Activated CD4-positive, alpha-beta T cell treated with anti-CD3 and anti-CD28 coated beads for 4 hours (primary cell): ENCODE measurements around the gene SYNE3.
A peak's percentile ranks its signal among the peaks of the same experiment; 100 is the strongest.

Source experiments
- DNase-seq, 2 donors: peaks; one replicate each; pipeline ENCODE4 v3.0.0-alpha.2; 2020

Gene SYNE3

DNA sequence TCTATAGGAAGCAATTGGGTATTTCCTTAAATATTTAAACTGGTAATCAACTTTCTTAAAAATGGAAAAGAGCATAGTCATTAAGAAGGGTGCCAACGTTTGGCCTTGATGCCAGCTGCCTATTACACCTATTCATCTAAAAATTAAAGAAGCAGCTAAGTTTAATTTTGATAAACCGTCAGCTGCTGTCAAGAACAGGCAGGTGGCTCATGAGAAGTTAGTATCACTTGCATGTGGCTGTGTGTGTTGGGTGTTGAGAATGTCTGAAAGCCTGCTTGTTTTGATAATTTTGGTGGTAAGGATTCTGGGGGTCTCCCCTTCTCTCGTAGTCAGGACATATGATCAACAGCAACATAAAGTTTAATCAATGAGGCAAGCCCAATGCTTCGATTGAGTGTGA lies 24.9 kb upstream of the SYNE3 start:
- no peak for DNase-seq

DNA sequence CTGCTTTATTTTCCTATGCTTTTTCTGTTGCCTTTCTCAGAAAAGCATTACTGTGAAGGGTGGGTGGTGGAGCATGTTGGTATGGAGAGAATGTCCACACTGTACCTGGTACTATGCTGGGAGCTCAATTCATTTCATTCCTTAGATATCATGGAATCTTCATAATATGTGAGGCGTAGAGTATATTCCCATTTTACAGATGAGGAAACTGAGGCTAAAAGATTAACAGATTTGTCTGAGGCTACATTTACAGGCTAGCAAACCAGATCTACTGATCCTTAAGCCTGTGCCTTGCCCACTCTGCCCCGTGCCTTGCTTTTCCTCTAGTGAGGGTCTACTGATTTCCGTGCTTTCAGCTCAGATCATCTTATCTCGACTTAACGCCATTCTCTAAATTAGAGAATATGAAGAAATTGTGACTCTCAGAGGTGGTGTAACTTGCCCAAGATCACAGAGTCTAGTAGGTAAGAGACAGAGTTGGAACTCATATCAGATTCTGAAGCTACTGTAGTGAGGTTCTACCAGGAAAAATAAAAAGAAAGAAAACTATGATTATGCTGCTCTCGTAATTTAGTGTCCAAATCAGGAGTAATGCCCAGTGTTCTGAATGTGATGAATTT lies 23.9 kb upstream of the SYNE3 start:
- DNase-seq = no peak

DNA sequence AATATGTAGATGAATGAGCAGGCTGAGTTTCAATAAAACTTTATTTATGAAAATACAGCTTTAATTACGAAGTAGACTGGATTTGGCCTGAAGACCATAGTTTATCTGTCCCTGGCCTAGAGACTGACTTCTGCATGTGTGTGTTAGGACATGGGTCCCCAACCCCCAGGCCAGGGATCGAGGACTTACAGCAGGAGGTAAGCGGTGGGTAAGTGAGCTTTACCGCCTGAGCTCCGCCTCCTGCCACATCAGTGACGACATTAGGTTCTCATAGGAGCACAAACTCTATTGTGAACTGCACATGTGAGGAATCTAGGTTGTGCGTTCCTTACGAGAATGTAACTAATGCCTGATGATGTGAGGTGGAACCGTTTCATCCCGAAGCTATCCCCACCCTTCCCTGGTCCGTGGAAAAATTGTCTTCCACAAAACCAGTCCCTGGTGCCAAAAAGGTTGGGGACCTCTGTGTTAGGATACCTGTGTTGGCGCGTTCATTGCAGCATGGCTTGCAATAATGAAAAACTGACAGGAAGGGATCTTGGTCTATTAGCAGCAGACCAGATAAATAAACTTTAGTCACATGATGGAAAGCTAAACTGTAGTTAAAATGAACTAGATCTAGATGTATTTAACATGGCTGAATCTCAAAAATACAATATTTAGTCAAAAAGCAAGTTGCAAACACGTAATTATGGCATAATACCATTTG lies 22.5 kb upstream of the SYNE3 start:
- no peak for DNase-seq

DNA sequence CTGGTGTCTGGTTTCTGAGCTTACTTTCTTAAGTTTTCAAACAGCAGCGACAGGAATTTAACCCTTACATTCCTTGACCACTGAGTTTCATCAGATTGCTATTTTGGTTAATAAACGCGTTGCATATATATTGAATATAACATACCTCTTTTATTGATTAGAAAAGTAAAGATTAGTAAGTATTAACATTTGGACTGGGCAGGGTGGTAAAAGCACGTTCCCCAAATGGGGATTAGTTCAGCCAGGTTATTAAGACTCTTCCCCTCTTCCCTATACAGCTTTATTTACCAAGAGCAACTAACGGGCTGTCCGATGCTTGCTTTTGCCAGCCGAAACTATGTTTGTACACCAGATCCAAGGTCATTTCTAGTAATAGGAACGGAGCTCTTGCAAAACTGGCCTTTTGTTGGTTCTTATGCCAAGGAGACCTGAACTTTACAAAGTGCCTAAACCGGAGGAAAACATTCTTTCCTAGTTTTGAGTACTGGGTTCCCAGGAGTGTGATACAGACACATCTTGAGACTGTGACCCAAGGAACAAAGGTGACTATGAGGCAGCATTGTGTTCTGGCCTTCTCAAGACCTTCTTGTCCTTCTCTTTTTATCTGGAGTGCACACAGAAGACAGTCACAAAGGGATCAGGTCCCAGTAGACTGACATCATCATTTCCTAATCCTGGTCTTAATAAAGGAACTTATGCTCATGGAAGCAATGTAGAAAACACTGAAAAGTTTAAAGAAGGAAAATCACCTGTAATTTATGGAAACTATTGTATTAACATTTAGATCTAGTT lies 21.0 kb upstream of the SYNE3 start:
- no peak for DNase-seq

DNA sequence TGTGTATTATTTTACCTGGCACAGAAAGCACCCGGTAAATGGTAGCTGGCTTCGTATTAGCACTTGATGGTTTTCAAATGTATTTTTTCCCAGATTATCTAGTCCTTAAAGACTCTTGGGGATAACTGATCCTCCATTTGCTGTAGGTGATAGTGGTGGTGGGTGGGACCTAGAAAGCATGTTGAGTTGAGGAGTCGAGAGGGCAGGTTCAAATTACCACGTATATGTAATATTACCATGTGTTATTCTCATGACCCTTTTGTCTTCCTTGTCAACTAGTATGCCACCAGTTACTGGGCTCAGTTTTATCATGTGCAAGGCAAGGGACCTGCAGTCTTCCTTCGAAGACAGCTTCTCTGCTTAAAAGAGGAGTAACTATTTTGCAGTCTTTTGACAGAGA lies 20.2 kb upstream of the SYNE3 start:
- no peak for DNase-seq

DNA sequence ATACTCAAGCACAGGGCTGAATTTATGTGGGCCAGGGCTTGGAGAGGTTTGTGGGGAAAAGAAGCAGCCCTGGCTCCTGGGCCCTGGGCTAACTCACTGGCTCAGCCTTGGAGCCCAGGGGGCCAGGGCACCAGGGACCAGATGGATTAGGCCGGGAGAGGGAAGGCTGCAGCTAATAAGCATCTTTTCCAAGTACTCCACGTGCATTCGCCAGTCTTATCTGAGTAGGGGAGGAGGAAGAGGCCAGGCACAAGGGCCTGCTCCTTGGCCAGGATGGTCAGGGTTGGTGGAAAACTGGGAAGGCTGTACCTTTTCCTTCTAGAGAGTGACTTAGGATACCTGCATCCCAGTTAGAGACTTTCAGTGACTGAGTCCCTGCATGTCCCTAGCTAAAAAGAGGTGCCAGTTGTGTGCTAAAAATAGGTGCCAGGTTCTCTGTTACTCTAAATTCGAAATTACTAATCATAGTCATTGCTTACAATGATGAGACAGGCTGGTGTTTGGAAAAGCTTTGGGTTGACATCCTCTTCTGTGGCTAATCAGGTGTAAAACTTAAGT lies 19.7 kb upstream of the SYNE3 start:
- no peak for DNase-seq

DNA sequence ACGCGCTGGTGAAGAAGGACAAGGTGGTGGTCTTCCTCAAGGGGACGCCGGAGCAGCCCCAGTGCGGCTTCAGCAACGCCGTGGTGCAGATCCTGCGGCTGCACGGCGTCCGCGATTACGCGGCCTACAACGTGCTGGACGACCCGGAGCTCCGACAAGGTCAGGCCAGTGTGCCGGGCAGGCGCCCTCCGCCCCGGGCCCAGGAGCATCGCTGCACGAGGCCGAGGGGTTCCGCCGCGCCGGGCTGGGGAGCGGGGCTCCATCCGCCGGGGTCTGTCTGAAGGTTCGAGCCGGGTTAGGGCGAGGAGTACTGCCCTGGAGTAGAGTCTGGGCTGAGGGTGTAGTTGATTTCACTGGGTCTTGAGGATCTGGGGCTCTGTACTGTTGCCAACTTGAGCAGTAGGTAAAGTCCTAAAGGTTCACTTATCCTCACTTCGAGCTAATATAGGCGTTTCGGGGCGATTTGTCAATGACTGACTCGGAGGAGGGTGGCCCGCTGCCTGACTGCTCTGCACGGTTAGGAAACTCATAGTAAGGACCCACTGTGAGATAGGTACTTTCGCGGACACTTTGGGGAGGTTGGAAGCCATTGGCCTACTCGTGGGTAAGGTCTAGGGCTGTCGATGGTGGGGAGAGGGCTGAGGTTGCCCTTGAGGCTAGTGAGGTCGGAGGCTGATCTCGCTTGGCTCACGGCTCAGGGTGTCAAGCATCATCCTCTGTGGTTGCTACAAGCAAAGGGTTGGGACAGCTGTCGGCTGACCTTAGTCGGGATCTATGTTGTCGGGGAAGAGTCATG lies 19.0 kb upstream of the SYNE3 start:
- DNase-seq = no peak

DNA sequence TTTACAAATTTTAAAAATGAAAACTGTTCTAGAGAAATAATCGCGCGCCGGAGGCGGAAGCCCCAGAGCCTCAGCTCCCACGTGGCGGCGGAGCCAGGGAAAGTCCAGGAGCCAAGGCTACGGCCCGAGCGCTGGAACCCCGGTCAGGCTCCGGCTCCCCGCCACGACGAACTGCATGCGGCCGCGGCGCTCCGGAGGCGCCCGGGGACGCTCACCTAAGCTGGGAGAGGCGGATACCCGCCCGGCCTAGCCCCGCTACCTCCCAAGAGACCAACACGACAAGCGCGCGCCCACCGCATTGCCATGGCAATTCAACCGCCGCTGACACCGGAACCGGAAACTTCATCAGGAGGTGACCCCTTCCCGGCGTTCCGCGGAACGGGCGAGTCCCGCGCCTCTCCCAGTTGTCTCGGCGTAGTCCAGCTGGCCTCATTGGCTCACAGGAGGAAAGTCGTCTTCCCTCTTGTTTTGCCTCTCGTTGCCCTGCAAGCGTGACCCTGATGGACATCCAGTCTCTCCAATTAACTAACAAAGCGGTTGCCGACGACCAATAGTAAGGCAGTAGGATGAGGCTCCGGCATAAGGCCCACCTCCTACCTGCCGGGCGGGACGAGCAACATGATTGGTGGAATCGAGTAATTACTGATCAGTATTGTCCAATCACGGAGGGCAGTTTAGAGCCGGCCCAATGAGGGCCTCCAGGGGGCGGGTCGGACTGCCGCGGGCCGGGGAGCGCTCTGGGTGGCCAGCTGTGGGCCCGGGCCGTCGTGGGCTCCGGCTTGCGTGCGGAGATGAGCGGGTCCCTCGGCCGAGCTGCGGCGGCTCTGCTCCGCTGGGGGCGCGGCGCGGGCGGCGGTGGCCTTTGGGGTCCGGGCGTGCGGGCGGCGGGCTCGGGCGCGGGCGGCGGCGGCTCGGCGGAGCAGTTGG lies 18.1 kb upstream of the SYNE3 start, which contains the start of gene GLRX5:
GLRX5 (plus strand) TSS at position 752 of the 927 bp plus-strand sequence; CDS start at position 792, 40 bp downstream.
- DNase-seq = peak; percentile 96 to 98

DNA sequence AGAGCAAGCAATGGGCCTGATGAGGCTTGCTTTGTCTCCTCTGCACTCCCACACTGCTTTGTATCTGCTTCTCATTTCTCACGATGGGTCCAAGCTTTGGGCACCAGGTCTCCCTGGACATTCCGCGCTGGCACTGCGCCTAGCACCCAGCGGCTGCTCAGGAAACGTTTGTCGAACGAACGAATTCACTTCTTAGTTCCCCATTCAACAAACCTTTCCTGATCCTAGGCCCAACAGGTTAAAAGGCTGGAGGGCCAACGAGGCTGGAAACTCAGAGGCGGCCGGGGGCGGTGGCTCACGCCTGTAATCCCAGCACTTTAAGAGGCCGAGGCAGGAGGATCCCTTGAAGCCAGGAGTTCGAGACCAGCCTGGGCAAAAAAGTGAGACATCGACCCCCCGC lies 17.4 kb upstream of the SYNE3 start:
- no peak for DNase-seq

DNA sequence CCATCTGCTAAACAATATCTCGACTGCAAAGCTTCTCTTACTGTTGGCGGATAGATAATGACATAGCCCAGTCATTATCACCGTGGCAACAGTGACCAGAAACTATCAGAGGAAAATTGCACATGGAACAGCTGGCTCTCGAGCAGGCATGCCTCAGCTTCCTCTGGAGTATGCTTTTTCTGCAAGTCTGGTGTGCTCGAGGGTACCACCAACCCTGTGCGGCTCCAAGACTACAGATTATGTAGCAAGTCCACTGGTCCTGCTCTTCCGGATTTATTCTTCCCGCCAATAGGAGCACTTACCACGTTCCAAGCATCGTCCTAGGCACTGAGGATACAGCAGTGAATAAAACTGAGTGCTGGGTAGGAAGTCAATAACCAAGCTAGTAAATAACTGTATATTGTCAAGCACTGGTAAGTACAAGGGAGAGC lies 17.0 kb upstream of the SYNE3 start:
- no peak for DNase-seq

DNA sequence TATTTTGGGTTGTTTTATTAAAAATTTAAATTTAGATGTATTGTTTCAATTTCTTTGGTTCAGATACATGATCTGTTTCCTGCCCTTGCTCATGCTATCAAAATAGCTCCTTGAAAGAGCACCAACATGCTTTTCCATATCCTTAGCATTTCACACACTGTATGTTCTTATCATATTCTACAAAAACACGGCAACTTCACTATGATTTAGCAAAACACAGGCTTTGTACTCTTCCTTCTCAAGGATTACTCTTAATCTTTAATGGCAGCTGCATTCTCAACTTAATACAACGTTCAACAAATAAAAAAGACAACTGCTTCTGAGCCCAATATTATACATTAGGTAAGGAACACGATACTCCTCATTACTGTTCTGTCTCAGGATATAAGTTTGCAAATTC lies 15.5 kb upstream of the SYNE3 start:
- DNase-seq = no peak

DNA sequence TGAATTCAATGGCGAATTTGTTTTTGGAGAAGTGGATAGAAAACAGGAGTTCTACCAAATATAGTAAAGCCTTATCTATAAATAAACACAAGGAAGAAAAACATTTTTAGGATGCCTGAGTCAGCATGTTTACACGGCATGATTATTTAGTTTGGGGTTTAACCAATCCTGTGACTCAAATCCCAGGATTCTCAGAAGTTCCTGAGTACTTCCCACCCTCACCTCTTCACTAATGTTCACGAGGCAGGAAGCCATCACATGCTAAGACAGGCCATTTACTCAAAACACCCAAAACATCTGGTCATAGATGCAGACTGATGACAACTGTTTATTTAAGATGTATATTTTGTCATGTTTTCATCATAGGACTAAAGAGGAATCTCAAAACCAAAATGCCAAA lies 15.0 kb upstream of the SYNE3 start:
- DNase-seq = no peak

DNA sequence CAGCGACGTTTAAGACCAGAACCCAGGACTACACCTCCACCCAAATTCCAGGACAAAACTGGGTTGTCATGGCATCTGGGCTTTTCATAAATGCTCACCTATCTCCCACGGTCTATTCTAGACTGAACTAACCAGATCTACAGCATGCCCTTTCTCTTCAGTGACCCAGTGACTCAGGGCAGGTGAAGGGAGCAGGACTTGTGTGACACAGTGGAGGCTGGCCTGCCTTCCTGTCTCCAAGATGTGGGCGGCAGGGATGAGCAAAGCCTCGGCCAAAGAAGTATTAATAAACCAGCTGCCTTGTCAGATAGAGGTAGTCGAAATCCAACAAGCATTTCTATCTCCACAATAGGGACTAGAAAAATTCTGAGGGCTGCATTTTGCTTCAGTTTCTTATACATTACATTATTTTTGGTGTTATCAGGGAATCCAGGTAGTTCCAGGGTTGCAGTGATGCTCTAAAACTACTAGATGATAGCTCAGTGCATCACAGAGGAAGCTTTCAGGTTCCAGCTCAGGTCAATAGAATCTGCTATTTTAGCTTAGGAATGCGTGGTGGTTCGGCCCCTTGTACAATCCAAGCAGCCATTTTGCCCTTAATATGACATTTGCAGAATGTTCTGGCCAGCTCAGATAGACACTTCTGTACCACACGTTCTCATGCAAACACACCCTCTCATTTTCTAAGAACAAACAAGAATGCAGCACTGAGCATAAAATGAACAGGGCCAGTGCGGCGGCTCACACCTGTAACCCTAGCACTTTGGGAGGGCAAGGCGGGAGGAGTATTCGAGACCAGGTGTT lies 14.2 kb upstream of the SYNE3 start:
- DNase-seq = no peak

DNA sequence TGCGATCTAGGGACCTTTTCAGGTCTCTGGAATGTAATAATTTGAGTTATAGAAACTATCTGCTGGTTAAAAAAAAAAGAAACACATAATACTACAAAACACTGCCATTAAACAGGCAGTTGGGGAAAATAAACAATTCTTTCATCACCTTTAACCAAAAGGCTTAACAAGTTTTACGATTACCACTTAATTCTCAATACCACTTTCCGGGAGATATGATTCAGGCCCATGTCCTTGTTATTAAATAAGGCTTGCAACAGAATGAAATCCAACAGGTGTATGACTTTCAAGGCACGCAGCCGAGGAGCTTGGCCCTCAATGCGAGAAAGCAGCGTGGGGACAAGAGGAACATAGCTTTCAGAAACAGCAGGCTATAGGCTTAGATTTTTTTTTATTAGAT lies 12.8 kb upstream of the SYNE3 start:
- DNase-seq = no peak

DNA sequence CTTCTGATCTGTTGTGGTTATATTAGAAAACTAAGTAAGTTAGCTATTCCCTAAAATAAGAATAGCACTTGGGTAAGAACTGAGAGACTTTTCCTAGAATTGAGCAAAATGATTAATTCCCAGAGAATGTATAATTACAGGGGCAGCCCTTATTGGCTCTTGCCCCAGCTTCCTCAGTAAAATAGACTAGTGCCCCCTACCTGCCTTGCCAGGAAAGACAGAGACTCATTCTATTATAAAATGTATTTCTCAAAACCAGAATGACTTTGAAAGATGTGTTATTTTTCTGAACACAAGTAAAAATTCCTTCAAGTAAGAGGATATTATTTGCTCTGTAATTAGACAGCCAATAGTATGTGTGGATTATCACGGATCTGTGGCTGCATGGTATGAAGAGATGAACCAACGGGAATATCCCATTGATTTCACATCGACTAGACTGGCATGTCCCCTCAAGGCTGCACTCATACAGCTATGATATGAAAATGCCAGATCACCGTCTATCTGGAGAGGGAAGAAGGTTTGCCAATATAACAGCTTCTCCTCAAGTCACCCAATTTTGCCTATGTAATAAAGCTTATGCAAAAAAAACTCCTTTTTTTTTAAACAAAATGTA lies 11.0 kb upstream of the SYNE3 start:
- peak; percentile 41 to 62 for DNase-seq

DNA sequence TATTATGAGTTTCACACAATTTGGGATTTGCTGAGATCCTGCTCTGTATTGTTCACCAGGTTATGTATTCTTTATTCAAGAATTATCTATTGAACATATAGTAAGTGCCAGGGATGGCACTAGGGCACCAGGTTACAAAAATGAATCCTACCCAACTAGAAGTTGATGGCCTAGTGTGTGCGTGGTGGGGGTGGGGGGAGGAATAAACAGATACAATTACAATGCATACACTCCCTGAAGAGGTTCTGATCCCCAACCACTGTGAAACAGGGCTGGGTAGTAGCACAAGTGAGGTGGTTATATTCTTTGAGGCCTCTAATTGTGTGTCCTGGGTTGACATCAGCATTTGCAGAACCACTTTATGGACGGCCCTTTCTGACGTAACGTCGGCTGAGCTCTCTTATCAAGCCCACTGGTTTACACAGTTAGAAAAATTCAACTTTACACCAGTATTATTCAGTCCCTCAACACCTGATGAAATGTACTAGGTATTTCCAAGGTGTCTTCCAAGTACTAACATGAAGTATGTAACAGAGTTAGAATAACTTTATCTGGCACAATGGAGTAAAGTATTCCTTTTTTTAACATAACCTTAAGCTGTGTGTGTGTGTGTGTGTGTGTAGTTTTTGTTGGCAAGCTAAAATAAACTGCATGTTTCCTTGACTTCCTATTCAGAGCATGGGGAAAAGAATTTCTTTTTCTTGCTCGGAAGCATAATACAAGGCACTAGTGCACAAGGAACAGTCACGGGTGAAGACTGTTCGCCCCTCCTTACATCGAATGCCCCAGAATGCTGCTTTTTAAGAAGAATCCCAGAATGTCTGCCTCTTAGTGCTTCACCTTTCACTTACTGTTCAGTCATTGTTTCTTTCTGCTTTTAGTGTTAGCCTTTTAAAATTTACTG lies 10.3 kb upstream of the SYNE3 start:
- no peak for DNase-seq

DNA sequence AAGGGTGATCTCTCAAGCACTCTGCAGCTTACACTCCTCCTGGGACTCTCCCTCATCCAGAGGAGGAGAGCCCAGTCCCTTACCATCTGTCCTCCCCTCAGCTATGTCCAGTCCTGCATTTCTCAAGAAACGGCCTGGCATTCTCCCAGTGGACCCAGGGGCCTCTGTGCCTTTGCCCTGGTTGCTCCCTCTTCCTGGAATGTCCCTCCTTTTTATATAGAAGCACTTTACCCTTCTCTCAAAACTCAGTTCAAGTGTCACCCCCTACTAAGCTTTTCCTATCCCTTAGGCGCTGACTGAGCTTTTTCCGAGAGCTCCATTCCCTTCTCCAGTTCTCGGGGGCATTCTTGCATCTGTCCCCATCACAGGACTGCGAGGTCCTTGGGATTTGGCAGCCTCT lies 9.5 kb upstream of the SYNE3 start:
- DNase-seq = no peak

DNA sequence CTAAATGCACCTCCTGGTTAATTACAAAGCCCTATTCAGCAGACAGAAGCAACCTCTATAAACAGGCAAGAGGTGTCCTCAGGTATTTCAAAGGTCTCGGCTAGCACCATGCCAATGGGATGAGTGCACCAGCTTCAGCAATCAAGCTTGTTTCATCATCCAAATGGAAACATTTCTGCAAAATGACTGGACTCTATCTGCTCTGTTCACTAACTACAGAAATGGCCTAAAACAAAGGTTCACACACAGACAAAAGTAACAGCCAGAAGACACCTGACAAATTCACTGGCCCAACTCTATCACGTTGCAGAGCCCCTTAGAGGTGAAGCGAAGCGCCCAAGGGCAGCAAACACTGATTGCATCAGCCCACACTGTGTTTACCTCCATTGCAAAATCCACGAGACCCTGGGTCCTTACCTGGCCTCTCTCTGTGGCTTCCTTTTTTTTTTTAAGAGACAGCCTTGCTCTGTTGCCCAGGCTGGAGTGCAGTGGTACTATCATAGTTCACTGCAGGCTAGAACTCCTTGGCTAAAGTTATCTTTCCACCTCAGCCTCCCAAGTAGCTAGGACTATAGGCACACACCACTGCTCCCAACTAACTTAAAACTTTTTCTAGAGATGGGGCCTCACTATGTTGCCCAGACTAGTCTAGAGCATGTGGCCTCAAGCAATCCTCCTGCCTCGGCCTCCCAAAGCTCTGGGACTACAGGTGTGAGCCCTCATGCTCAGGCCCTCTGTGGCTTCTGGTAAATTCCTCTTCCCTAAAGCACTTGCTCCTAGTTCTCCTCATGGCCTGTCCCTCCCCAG lies 8.5 kb upstream of the SYNE3 start:
- DNase-seq = no peak
